HEK293 (cell line): Measurements from ENCODE around the gene RELCH.

Source experiments
- CTCF ChIA-PET: fragments of 350-600 bp; formaldehyde crosslinking; extraction: SDS; loops from one replicate; lab custom pipeline; 2021; ENCODE audit warnings: antibody characterized with exemption; lab: Yijun Ruan, JAX
- POLR2A ChIA-PET: fragments of 300-600 bp; formaldehyde crosslinking; extraction: SDS; loops from one replicate; lab custom pipeline; 2020; ENCODE audit warnings: antibody characterized with exemption, inconsistent platforms; lab: Yijun Ruan, JAX
- H3K27ac ChIP-seq: fragments of 200-500 bp; sonication (Bioruptor generic); 2 replicates; pipeline ENCODE4 v1.5.1; 2014; ENCODE audit warnings: low read depth, low read length, control low read depth, inconsistent platforms; ENCODE audit errors: extremely low read depth
- H3K36me3 ChIP-seq, 2 experiments: fragments of 200-500 bp in 1 of 2; sonication (Bioruptor generic) in 1 of 2; 1 replicate in 1 of 2; 2 replicates in 1 of 2; pipeline ENCODE4 v1.5.1; 2014 to 2017; ENCODE audit warnings: inconsistent platforms in 2 of 2, low read length in 2 of 2; ENCODE audit not compliant: control insufficient read depth in 2 of 2, insufficient read depth in 1 of 2
- H3K4me1 ChIP-seq: fragments of 200-500 bp; sonication (Bioruptor generic); 2 replicates; pipeline ENCODE4 v1.5.1; 2014; ENCODE audit warnings: mild to moderate bottlenecking, low read length, inconsistent platforms; ENCODE audit not compliant: control insufficient read depth, insufficient read depth
- H3K4me3 ChIP-seq: 2 replicates; pipeline ENCODE4 v1.5.1; 2011; ENCODE audit warnings: low read depth, mild to moderate bottlenecking, control low read depth, low read length, moderate library complexity
- H3K9me3 ChIP-seq: fragments of 200-500 bp; sonication (Bioruptor generic); 2 replicates; pipeline ENCODE4 v1.5.1; 2014; ENCODE audit warnings: low read depth, low read length, inconsistent platforms; ENCODE audit not compliant: control insufficient read depth, insufficient read depth
- GFI1B ChIP-seq: fragments of 450-650 bp; formaldehyde crosslinking; IDR thresholded peaks from 2 replicates; pipeline ENCODE4 v1.5.1; 2016; ENCODE audit warnings: missing biosample characterization, missing genetic modification characterization
- GLIS1 ChIP-seq: fragments of 450-650 bp; formaldehyde crosslinking; IDR thresholded peaks from 2 replicates; pipeline ENCODE4 v1.5.1; 2016; ENCODE audit warnings: missing biosample characterization, missing genetic modification characterization
- KLF8 ChIP-seq: fragments of 450-650 bp; formaldehyde crosslinking; IDR thresholded peaks from 2 replicates; pipeline ENCODE4 v1.5.1; 2016; ENCODE audit warnings: missing biosample characterization, missing genetic modification characterization
- REPIN1 ChIP-seq: fragments of 450-650 bp; formaldehyde crosslinking; IDR thresholded peaks from 2 replicates; pipeline ENCODE4 v1.5.1; 2017; ENCODE audit warnings: missing biosample characterization, missing genetic modification characterization, low read depth
- ZBTB48 ChIP-seq: fragments of 450-650 bp; formaldehyde crosslinking; IDR thresholded peaks from 2 replicates; pipeline ENCODE4 v1.5.1; 2016; ENCODE audit warnings: missing biosample characterization, missing genetic modification characterization
- ZBTB8A ChIP-seq: fragments of 450-650 bp; formaldehyde crosslinking; IDR thresholded peaks from 2 replicates; pipeline ENCODE4 v1.5.1; 2016; ENCODE audit warnings: missing biosample characterization, missing genetic modification characterization
- ZFP37 ChIP-seq: fragments of 450-650 bp; formaldehyde crosslinking; IDR thresholded peaks from 2 replicates; pipeline ENCODE4 v1.5.1; 2016; ENCODE audit warnings: missing biosample characterization, missing genetic modification characterization
- ZNF157 ChIP-seq: fragments of 450-650 bp; formaldehyde crosslinking; IDR thresholded peaks from 2 replicates; pipeline ENCODE4 v1.5.1; 2016; ENCODE audit warnings: missing biosample characterization, missing genetic modification characterization
- ZNF169 ChIP-seq: fragments of 450-650 bp; formaldehyde crosslinking; IDR thresholded peaks from 2 replicates; pipeline ENCODE4 v1.5.1; 2016; ENCODE audit warnings: missing biosample characterization, missing genetic modification characterization
- ZNF211 ChIP-seq: fragments of 450-650 bp; formaldehyde crosslinking; IDR thresholded peaks from 2 replicates; pipeline ENCODE4 v1.5.1; 2016; ENCODE audit warnings: low read depth, missing biosample characterization, missing genetic modification characterization
- ZNF37A ChIP-seq: fragments of 450-650 bp; IDR thresholded peaks from 2 replicates; pipeline ENCODE4 v1.5.1; 2018; ENCODE audit warnings: missing biosample characterization, missing genetic modification characterization
- ZNF416 ChIP-seq: fragments of 450-650 bp; formaldehyde crosslinking; IDR thresholded peaks from 2 replicates; pipeline ENCODE4 v1.5.1; 2016; ENCODE audit warnings: missing biosample characterization, missing genetic modification characterization
- ZNF510 ChIP-seq: fragments of 450-650 bp; formaldehyde crosslinking; IDR thresholded peaks from 2 replicates; pipeline ENCODE4 v1.5.1; 2018; ENCODE audit warnings: mild to moderate bottlenecking, missing genetic modification characterization, missing biosample characterization; ENCODE audit not compliant: insufficient replicate concordance
- ZNF558 ChIP-seq: fragments of 450-650 bp; formaldehyde crosslinking; IDR thresholded peaks from 2 replicates; pipeline ENCODE4 v1.5.1; 2016; ENCODE audit warnings: missing biosample characterization, missing genetic modification characterization
- ZNF664 ChIP-seq: fragments of 450-650 bp; formaldehyde crosslinking; IDR thresholded peaks from 2 replicates; pipeline ENCODE4 v1.5.1; 2016; ENCODE audit warnings: missing biosample characterization, missing genetic modification characterization
- ZNF777 ChIP-seq: fragments of 450-650 bp; formaldehyde crosslinking; IDR thresholded peaks from 2 replicates; pipeline ENCODE4 v1.5.1; 2017; ENCODE audit warnings: missing biosample characterization, missing genetic modification characterization, borderline replicate concordance
- ZNF792 ChIP-seq: fragments of 450-650 bp; formaldehyde crosslinking; IDR thresholded peaks from 2 replicates; pipeline ENCODE4 v1.5.1; 2016; ENCODE audit warnings: missing biosample characterization, missing genetic modification characterization
- TF ChIP-seq, protein P1 (sequence below): fragments of 450-650 bp; formaldehyde crosslinking; IDR thresholded peaks from 2 replicates; pipeline ENCODE4 v1.5.1; 2016; ENCODE audit warnings: missing biosample characterization, missing genetic modification characterization
- TF ChIP-seq, protein P2 (sequence below): fragments of 450-650 bp; formaldehyde crosslinking; IDR thresholded peaks from 2 replicates; pipeline ENCODE4 v1.5.1; 2016; ENCODE audit warnings: missing biosample characterization, missing genetic modification characterization, borderline replicate concordance
- TF ChIP-seq, protein P3 (sequence below): fragments of 450-650 bp; formaldehyde crosslinking; IDR thresholded peaks from 2 replicates; pipeline ENCODE4 v1.5.1; 2017; ENCODE audit warnings: missing biosample characterization, missing genetic modification characterization
- TF ChIP-seq, protein P4 (sequence below): fragments of 450-650 bp; formaldehyde crosslinking; IDR thresholded peaks from 2 replicates; pipeline ENCODE4 v1.5.1; 2016; ENCODE audit warnings: missing biosample characterization, missing genetic modification characterization
- TF ChIP-seq, protein P5 (sequence below): fragments of 450-650 bp; formaldehyde crosslinking; IDR thresholded peaks from 2 replicates; pipeline ENCODE4 v1.5.1; 2017; ENCODE audit warnings: missing biosample characterization, mild to moderate bottlenecking, missing genetic modification characterization, moderate library complexity
- TF ChIP-seq, protein P6 (sequence below): fragments of 450-650 bp; formaldehyde crosslinking; IDR thresholded peaks from 2 replicates; pipeline ENCODE4 v1.5.1; 2017; ENCODE audit warnings: missing biosample characterization, missing genetic modification characterization

Gene RELCH

DNA sequence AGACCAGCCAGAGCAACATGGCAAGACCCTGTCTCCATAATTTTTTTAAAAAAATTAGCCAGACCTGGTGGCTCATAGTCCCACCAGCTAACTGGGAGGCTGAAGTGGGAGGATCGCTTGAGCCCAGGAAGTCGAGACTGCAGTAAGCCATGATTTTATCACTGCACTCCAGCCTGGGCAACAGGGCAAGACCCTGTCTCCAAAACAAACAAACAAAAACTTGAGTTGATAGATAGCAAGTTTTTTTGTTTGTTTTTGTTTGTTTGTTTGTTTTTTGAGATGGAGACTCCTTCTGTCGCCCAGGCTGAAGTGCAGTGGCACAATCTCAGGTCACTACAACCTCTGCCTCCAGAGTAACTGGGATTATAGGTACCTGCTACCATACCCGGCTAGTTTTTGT is 18.8 kb downstream of the RELCH start:
- Histone ChIP-seq H3K36me3 (no peaks in the 10 kb centered on the region; a peak in 1 of 3 replicates), H3K4me3 (no peak overlapping the region), H3K9me3 (no peaks in the 10 kb centered on the region), H3K27ac (no peak overlapping the region), H3K4me1 (0 out of 2 replicates have a peak, but pooled peaks cover 2% of the 10 kb centered on the region)
- POLR2A ChIA-PET, result no interaction called here
- TF ChIP-seq ZNF792 (tag by site-specific recombination), result no peak
- TF ChIP-seq ZNF157 (tag by site-specific recombination), result no peak
- TF ChIP-seq ZNF169, result no peak
- no peak for TF ChIP-seq ZFP37 (tag by site-specific recombination)
- no peak for TF ChIP-seq ZBTB48 (tag by site-specific recombination)
- no peak for TF ChIP-seq ZNF558
- no peak for TF ChIP-seq ZBTB8A (tag by site-specific recombination)
- TF ChIP-seq ZNF211 (tag by site-specific recombination), result no peak
- TF ChIP-seq ZNF664 (tag by site-specific recombination), result no peak
- TF ChIP-seq, protein P1, sequence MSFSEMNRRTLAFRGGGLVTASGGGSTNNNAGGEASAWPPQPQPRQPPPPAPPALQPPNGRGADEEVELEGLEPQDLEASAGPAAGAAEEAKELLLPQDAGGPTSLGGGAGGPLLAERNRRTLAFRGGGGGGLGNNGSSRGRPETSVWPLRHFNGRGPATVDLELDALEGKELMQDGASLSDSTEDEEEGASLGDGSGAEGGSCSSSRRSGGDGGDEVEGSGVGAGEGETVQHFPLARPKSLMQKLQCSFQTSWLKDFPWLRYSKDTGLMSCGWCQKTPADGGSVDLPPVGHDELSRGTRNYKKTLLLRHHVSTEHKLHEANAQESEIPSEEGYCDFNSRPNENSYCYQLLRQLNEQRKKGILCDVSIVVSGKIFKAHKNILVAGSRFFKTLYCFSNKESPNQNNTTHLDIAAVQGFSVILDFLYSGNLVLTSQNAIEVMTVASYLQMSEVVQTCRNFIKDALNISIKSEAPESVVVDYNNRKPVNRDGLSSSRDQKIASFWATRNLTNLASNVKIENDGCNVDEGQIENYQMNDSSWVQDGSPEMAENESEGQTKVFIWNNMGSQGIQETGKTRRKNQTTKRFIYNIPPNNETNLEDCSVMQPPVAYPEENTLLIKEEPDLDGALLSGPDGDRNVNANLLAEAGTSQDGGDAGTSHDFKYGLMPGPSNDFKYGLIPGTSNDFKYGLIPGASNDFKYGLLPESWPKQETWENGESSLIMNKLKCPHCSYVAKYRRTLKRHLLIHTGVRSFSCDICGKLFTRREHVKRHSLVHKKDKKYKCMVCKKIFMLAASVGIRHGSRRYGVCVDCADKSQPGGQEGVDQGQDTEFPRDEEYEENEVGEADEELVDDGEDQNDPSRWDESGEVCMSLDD (tag by site-specific recombination), result no peak
- TF ChIP-seq, protein P2, sequence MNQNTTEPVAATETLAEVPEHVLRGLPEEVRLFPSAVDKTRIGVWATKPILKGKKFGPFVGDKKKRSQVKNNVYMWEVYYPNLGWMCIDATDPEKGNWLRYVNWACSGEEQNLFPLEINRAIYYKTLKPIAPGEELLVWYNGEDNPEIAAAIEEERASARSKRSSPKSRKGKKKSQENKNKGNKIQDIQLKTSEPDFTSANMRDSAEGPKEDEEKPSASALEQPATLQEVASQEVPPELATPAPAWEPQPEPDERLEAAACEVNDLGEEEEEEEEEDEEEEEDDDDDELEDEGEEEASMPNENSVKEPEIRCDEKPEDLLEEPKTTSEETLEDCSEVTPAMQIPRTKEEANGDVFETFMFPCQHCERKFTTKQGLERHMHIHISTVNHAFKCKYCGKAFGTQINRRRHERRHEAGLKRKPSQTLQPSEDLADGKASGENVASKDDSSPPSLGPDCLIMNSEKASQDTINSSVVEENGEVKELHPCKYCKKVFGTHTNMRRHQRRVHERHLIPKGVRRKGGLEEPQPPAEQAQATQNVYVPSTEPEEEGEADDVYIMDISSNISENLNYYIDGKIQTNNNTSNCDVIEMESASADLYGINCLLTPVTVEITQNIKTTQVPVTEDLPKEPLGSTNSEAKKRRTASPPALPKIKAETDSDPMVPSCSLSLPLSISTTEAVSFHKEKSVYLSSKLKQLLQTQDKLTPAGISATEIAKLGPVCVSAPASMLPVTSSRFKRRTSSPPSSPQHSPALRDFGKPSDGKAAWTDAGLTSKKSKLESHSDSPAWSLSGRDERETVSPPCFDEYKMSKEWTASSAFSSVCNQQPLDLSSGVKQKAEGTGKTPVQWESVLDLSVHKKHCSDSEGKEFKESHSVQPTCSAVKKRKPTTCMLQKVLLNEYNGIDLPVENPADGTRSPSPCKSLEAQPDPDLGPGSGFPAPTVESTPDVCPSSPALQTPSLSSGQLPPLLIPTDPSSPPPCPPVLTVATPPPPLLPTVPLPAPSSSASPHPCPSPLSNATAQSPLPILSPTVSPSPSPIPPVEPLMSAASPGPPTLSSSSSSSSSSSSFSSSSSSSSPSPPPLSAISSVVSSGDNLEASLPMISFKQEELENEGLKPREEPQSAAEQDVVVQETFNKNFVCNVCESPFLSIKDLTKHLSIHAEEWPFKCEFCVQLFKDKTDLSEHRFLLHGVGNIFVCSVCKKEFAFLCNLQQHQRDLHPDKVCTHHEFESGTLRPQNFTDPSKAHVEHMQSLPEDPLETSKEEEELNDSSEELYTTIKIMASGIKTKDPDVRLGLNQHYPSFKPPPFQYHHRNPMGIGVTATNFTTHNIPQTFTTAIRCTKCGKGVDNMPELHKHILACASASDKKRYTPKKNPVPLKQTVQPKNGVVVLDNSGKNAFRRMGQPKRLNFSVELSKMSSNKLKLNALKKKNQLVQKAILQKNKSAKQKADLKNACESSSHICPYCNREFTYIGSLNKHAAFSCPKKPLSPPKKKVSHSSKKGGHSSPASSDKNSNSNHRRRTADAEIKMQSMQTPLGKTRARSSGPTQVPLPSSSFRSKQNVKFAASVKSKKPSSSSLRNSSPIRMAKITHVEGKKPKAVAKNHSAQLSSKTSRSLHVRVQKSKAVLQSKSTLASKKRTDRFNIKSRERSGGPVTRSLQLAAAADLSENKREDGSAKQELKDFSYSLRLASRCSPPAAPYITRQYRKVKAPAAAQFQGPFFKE (tag by site-specific recombination), result no peak
- no peak for TF ChIP-seq ZNF416
- no peak for TF ChIP-seq ZNF37A
- TF ChIP-seq, protein P3, sequence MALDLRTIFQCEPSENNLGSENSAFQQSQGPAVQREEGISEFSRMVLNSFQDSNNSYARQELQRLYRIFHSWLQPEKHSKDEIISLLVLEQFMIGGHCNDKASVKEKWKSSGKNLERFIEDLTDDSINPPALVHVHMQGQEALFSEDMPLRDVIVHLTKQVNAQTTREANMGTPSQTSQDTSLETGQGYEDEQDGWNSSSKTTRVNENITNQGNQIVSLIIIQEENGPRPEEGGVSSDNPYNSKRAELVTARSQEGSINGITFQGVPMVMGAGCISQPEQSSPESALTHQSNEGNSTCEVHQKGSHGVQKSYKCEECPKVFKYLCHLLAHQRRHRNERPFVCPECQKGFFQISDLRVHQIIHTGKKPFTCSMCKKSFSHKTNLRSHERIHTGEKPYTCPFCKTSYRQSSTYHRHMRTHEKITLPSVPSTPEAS, result no peak
- TF ChIP-seq, protein P4, sequence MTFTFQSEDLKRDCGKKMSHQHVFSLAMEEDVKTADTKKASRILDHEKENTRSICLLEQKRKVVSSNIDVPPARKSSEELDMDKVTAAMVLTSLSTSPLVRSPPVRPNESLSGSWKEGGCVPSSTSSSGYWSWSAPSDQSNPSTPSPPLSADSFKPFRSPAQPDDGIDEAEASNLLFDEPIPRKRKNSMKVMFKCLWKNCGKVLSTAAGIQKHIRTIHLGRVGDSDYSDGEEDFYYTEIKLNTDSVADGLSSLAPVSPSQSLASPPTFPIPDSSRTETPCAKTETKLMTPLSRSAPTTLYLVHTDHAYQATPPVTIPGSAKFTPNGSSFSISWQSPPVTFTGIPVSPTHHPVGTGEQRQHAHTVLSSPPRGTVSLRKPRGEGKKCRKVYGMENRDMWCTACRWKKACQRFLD (tag by site-specific recombination), result no peak
- CTCF ChIA-PET, result interaction anchor here (1.2 kb wide), 1 partner anchor 8 kb away, joined by 3 read pairs; no protein-coding TSS in a partner anchor

DNA sequence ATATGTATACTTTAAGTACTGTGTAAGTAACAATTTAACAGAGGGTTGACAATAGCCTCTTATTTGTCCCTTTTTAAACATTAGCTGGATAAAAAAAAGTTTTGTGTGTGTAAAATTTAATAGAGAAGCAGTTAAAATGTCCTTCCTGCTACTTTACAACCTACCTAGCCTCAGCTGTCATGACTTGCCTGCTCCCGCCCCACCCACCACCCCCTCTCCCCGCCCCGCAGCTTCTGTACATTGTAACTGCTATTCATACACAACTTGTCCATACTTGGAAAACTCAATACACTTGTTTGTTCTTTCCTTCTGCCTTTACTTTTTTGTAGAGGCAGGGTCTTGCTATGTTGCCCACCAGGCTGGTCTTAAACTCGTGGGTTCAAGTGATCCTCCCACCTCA is 19.5 kb downstream of the RELCH start:
- H3K4me1 ChIP-seq, result 0 out of 2 replicates have a peak, but pooled peaks cover 2% of the 10 kb centered on the region
- no peak overlapping the region for H3K4me3 ChIP-seq
- no peaks in the 10 kb centered on the region for H3K9me3 ChIP-seq
- CTCF ChIA-PET, result interaction anchor here (0.6 to 1.2 kb wide), 2 partner anchors 9 to 378 kb away, joined by 3 read pairs; no protein-coding TSS in a partner anchor
- no peak overlapping the region for H3K27ac ChIP-seq
- POLR2A ChIA-PET, result interaction anchor here (1.1 kb wide), 1 partner anchor 20 kb away, joined by 3 read pairs; the partner anchor contains the start of genes PIGN and RELCH
- H3K36me3 ChIP-seq, result no peaks in the 10 kb centered on the region; a peak in 1 of 3 replicates
- TF ChIP-seq, protein P5, sequence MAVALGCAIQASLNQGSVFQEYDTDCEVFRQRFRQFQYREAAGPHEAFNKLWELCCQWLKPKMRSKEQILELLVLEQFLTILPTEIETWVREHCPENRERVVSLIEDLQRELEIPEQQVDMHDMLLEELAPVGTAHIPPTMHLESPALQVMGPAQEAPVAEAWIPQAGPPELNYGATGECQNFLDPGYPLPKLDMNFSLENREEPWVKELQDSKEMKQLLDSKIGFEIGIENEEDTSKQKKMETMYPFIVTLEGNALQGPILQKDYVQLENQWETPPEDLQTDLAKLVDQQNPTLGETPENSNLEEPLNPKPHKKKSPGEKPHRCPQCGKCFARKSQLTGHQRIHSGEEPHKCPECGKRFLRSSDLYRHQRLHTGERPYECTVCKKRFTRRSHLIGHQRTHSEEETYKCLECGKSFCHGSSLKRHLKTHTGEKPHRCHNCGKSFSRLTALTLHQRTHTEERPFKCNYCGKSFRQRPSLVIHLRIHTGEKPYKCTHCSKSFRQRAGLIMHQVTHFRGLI (tag by site-specific recombination), result no peak
- TF ChIP-seq, protein P6, sequence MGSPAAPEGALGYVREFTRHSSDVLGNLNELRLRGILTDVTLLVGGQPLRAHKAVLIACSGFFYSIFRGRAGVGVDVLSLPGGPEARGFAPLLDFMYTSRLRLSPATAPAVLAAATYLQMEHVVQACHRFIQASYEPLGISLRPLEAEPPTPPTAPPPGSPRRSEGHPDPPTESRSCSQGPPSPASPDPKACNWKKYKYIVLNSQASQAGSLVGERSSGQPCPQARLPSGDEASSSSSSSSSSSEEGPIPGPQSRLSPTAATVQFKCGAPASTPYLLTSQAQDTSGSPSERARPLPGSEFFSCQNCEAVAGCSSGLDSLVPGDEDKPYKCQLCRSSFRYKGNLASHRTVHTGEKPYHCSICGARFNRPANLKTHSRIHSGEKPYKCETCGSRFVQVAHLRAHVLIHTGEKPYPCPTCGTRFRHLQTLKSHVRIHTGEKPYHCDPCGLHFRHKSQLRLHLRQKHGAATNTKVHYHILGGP (tag by site-specific recombination), result no peak
- TF ChIP-seq ZNF510 (no peak), GLIS1 (tag by site-specific recombination) (no peak), KLF8 (tag by site-specific recombination) (no peak), ZNF777 (tag by site-specific recombination) (no peak), GFI1B (tag by site-specific recombination) (no peak), REPIN1 (tag by site-specific recombination) (no peak)
